ENCODE data around the gene SCYGR1.

DNA sequence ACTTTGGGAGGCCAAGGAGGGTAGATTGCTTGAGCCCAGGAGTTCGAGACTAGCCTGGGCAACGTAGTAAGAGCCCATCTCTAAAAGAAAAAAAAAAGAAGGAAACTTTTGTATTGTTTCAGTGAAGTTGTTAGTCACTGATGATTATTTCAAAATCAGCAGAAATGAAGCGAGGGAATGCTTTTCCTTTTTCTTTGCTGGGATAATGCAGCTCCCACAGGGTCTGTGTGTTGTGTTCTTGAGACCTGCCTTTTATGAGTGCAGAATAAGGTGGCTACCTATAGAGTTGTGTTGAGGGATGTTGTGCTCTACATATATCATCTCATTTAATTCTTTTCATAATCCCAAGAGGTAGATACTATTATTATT lies 20.3 kb downstream of the SCYGR1 start:
- no peak for TF ChIP-seq TCF7L2 (IDR thresholded peaks at IDR 0.05; ENCODE audit: low read depth, low read length)
- TF ChIP-seq, protein P1, sequence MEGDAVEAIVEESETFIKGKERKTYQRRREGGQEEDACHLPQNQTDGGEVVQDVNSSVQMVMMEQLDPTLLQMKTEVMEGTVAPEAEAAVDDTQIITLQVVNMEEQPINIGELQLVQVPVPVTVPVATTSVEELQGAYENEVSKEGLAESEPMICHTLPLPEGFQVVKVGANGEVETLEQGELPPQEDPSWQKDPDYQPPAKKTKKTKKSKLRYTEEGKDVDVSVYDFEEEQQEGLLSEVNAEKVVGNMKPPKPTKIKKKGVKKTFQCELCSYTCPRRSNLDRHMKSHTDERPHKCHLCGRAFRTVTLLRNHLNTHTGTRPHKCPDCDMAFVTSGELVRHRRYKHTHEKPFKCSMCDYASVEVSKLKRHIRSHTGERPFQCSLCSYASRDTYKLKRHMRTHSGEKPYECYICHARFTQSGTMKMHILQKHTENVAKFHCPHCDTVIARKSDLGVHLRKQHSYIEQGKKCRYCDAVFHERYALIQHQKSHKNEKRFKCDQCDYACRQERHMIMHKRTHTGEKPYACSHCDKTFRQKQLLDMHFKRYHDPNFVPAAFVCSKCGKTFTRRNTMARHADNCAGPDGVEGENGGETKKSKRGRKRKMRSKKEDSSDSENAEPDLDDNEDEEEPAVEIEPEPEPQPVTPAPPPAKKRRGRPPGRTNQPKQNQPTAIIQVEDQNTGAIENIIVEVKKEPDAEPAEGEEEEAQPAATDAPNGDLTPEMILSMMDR (IDR thresholded peaks at IDR 0.05), result no peak
- no peak for TF ChIP-seq POLR2AphosphoS5 (IDR thresholded peaks at IDR 0.05; ENCODE audit: low read depth, low read length)
